ENCODE results near the gene SLC24A3. TPM values are rescaled to one million over a fixed set of nuclear protein-coding genes. Genes with fewer than 3 reads are reported as not detected.
A peak's percentile ranks its signal among the peaks of the same experiment; 100 is the strongest.

Gene SLC24A3
- total RNA-seq, 4 donors from 2014 or later = 1.6 to 38.8 (median 3.7) TPM

- Histone ChIP-seq H3K27ac (peak overlapping the region; percentile 9 to 81 (median 67)), H3K27me3 (no peaks in the 10 kb centered on the region), H3K36me3 (no peaks in the 10 kb centered on the region), H3K9me3 (no peaks in the 10 kb centered on the region), H3K4me3 (peak overlapping the region; percentile 35 to 74 (median 52)), H3K4me1 (peaks cover 0 to 16% (median 0%) of the 10 kb centered on the region in 4 donors)
- TF ChIP-seq POLR2A (IDR thresholded peaks at IDR 0.05) = no peak
- TF ChIP-seq CTCF (IDR thresholded peaks at IDR 0.05) = peak in 2 of 6 experiments; percentile 6 to 8
- DNase-seq = peak in 1 of 3 donors; percentile 66
Measured at GRCh38 chr20:19211661-19212468, 577 bp upstream of the SLC24A3 start.

GRCh38 chr20:19212821-19213502, 520 bp downstream of the SLC24A3 start:
- Histone ChIP-seq H3K9me3 (no peaks in the 10 kb centered on the region), H3K27ac (peak overlapping the region; percentile 34 to 81 (median 60)), H3K36me3 (no peaks in the 10 kb centered on the region), H3K4me1 (peaks cover 0 to 16% (median 0%) of the 10 kb centered on the region in 4 donors), H3K4me3 (peak overlapping the region; percentile 33 to 74 (median 52)), H3K27me3 (no peaks in the 10 kb centered on the region)
- DNase-seq = peak in 2 of 3 donors; percentile 78 to 83
- no peak for TF ChIP-seq POLR2A (IDR thresholded peaks at IDR 0.05)
- TF ChIP-seq CTCF (IDR thresholded peaks at IDR 0.05) = peak in 4 of 6 experiments; percentile 29 to 58 (median 54)

- H3K27me3 ChIP-seq = no peaks in the 10 kb centered on the region
- TF ChIP-seq CTCF (IDR thresholded peaks at IDR 0.05) (no peak), POLR2A (IDR thresholded peaks at IDR 0.05) (no peak)
- H3K36me3 ChIP-seq = no peaks in the 10 kb centered on the region
- H3K4me1 ChIP-seq = peaks cover 0 to 16% (median 0%) of the 10 kb centered on the region in 4 donors
- peak overlapping the region in 1 of 4 donors; percentile 81 for H3K27ac ChIP-seq
- DNase-seq = no peak
- no peaks in the 10 kb centered on the region for H3K9me3 ChIP-seq
- H3K4me3 ChIP-seq = peak overlapping the region in 2 of 4 donors; percentile 68 to 74
Measured at GRCh38 chr20:19213946-19214490, 1.6 kb downstream of the SLC24A3 start.

GRCh38 chr20:19218411-19218810, 6.0 kb downstream of the SLC24A3 start:
- no peak for DNase-seq
- Histone ChIP-seq H3K36me3 (no peaks in the 10 kb centered on the region), H3K27me3 (no peaks in the 10 kb centered on the region), H3K4me3 (no peak overlapping the region), H3K4me1 (no peaks in the 10 kb centered on the region), H3K9me3 (no peaks in the 10 kb centered on the region), H3K27ac (no peak overlapping the region)
- TF ChIP-seq POLR2A (IDR thresholded peaks at IDR 0.05) (no peak), CTCF (IDR thresholded peaks at IDR 0.05) (no peak)

GRCh38 chr20:19222520-19223040, 10.1 kb downstream of the SLC24A3 start:
- no peaks in the 10 kb centered on the region for H3K9me3 ChIP-seq
- no peaks in the 10 kb centered on the region for H3K4me1 ChIP-seq
- H3K36me3 ChIP-seq = no peaks in the 10 kb centered on the region
- H3K27ac ChIP-seq = no peak overlapping the region
- no peak for DNase-seq
- no peak overlapping the region for H3K4me3 ChIP-seq
- no peaks in the 10 kb centered on the region for H3K27me3 ChIP-seq
- TF ChIP-seq POLR2A (IDR thresholded peaks at IDR 0.05) = no peak
- no peak for TF ChIP-seq CTCF (IDR thresholded peaks at IDR 0.05)
